ENCODE measurements around the gene TMEM229A. TPM values are rescaled to one million over a fixed set of nuclear protein-coding genes. Genes with fewer than 3 reads are reported as not detected.

Gene TMEM229A
- total and polyA plus RNA-seq, 9 of the 15 experiments (the other 6 are each of a cell fraction or from before 2014, with no cell fraction given), result not detected

DNA sequence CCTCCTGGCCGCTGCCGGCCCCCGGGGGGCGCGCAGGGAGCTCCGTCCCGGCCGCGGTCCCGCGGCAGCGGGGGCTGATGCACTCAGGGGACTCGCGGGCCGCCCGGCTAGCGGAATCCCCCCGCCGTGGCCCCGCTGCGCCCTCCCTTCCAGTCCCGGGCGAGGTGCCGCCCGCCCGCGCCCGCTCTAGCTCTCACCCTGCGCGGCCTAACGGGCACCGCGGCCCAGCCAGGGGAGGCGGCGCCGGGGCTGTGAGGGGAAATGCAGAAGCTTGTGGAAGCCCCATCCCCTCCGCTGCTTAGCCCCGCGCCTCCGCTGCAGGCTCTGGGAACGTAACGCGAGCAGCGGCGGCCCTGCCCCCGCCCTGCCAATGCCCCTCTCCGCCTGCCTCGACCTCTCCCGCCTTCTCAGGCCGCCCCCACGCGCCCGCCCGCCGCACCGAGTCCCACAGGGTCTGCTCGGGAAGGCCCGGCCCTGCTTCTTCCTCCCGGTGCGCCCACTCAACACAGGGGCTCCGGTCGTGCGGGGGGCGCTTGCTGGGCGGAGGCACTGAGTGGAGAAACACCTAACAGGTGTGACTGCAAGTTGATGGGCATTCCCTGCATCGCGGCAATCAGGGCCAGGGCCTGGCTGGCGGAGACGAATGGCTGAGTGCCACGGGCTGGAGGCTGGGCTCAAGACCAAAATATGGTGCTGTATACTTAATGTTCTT, 384 bp upstream of the TMEM229A start:
- ChIA-PET CTCF (ENCODE audit: low intra/inter-chr PET ratio) (no interaction called here), POLR2A (interaction anchor here (0.5 kb wide), 1 partner anchor 1243 kb away, joined by 3 read pairs; no protein-coding TSS in a partner anchor)
- in situ Hi-C loops (cut with MboI), result no loop called here
- H3K27me3 ChIP-seq (ENCODE audit: control insufficient read depth in 2 of 2, insufficient read depth in 2 of 2, low read length in 2 of 2), result peaks cover 0 to 12% of the 10 kb centered on the region in 2 experiments; a peak in 1 of 5 replicates
- no peak overlapping the region for H2AFZ ChIP-seq (ENCODE audit: low read depth, low read length)
- H3K27ac ChIP-seq (ENCODE audit: extremely low read depth, low read depth, low read length), result no peak overlapping the region
- intact Hi-C loops (cut with micrococcal nuclease), result no loop called here
- TF ChIP-seq MTA2 (IDR thresholded peaks at IDR 0.05; ENCODE audit: low read depth), result no peak
- no peak for TF ChIP-seq PYGO2 (tag; IDR thresholded peaks at IDR 0.05)
- no peak for TF ChIP-seq CBX5 (IDR thresholded peaks at IDR 0.05; ENCODE audit: borderline replicate concordance, low read depth)
- no peak for TF ChIP-seq BCOR (IDR thresholded peaks at IDR 0.05)
- TF ChIP-seq, protein P1, sequence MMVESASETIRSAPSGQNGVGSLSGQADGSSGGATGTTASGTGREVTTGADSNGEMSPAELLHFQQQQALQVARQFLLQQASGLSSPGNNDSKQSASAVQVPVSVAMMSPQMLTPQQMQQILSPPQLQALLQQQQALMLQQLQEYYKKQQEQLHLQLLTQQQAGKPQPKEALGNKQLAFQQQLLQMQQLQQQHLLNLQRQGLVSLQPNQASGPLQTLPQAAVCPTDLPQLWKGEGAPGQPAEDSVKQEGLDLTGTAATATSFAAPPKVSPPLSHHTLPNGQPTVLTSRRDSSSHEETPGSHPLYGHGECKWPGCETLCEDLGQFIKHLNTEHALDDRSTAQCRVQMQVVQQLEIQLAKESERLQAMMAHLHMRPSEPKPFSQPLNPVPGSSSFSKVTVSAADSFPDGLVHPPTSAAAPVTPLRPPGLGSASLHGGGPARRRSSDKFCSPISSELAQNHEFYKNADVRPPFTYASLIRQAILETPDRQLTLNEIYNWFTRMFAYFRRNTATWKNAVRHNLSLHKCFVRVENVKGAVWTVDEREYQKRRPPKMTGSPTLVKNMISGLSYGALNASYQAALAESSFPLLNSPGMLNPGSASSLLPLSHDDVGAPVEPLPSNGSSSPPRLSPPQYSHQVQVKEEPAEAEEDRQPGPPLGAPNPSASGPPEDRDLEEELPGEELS (CRISPR knock-in tag; IDR thresholded peaks at IDR 0.05; ENCODE audit: borderline replicate concordance), result no peak
- no peak for TF ChIP-seq TEAD1 (CRISPR knock-in tag; IDR thresholded peaks at IDR 0.05)
- TF ChIP-seq ZNF224 (CRISPR knock-in tag; IDR thresholded peaks at IDR 0.05), result no peak
- TF ChIP-seq ZNF133 (CRISPR knock-in tag; IDR thresholded peaks at IDR 0.05), result no peak
- no peak for TF ChIP-seq CHCHD3 (CRISPR knock-in tag; IDR thresholded peaks at IDR 0.05)
- no peak for TF ChIP-seq ZNF436 (CRISPR knock-in tag; IDR thresholded peaks at IDR 0.05)
- no peak for TF ChIP-seq LCOR (CRISPR knock-in tag; IDR thresholded peaks at IDR 0.05)
- TF ChIP-seq MYC (IDR thresholded peaks at IDR 0.05; ENCODE audit: low read depth, low read length), result no peak
- TF ChIP-seq MYC (CRISPR knock-in tag; IDR thresholded peaks at IDR 0.05; ENCODE audit: borderline replicate concordance, low read depth), result no peak
- TF ChIP-seq, protein P2, sequence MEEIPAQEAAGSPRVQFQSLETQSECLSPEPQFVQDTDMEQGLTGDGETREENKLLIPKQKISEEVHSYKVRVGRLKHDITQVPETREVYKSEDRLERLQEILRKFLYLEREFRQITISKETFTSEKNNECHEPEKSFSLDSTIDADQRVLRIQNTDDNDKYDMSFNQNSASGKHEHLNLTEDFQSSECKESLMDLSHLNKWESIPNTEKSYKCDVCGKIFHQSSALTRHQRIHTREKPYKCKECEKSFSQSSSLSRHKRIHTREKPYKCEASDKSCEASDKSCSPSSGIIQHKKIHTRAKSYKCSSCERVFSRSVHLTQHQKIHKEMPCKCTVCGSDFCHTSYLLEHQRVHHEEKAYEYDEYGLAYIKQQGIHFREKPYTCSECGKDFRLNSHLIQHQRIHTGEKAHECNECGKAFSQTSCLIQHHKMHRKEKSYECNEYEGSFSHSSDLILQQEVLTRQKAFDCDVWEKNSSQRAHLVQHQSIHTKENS (CRISPR knock-in tag; IDR thresholded peaks at IDR 0.05), result no peak
- no peak for TF ChIP-seq CREBBP (IDR thresholded peaks at IDR 0.05; ENCODE audit: low read depth, low read length)
- no peak for TF ChIP-seq EHMT2 (IDR thresholded peaks at IDR 0.05)
- TF ChIP-seq XRCC4 (IDR thresholded peaks at IDR 0.05; ENCODE audit: extremely low read depth, insufficient read depth, insufficient read length), result no peak
- TF ChIP-seq RB1 (IDR thresholded peaks at IDR 0.05; ENCODE audit: low read depth), result no peak
- H4K20me1 ChIP-seq (replicated peaks; ENCODE audit: control insufficient read depth, insufficient read depth, low read length), result no peaks in the 10 kb centered on the region
- no peak overlapping the region for H3K4me2 ChIP-seq (ENCODE audit: insufficient read depth, low read length)
- DNase-seq (ENCODE audit: extremely low read depth in 1 of 4, low spot score in 3 of 4) (peak in 1 of 4 experiments; percentile 15), ATAC-seq (no peak), FAIRE-seq (no peak)
- no peaks in the 10 kb centered on the region for H3K36me3 ChIP-seq (ENCODE audit: control insufficient read depth, insufficient read depth, low read length)
- 10% methylated on average over 54 of the region's 70 CpGs for whole genome bisulfite sequencing (ENCODE audit: insufficient coverage, low coverage, missing lambda C conversion rate)
- H3K79me2 ChIP-seq (ENCODE audit: control insufficient read depth, insufficient read depth, low read length), result no peaks in the 10 kb centered on the region
- H3K9ac ChIP-seq (ENCODE audit: insufficient read depth in 1 of 2, low read depth in 2 of 2, low read length in 2 of 2), result no peak overlapping the region
- no TSS peak for BruUV-seq (replicated peaks)
- no peaks in the 10 kb centered on the region for H3K9me1 ChIP-seq (ENCODE audit: control insufficient read depth, insufficient read depth, low read length)
- no peak overlapping the region for H3K4me3 ChIP-seq
- H3K4me1 ChIP-seq (replicated peaks in 1 of 2; ENCODE audit: control insufficient read depth in 2 of 2, insufficient read depth in 2 of 2, low read length in 2 of 2), result peaks cover 0 to 7% of the 10 kb centered on the region in 2 experiments; a peak in 1 of 5 replicates
- H3K9me3 ChIP-seq (replicated peaks; ENCODE audit: control insufficient read depth, insufficient read depth, low read depth, low read length), result no peaks in the 10 kb centered on the region
